ENCODE data around the gene KIAA2012. TPM values are rescaled to one million over a fixed set of nuclear protein-coding genes. Genes with fewer than 3 reads are reported as not detected.

Gene KIAA2012
- polyA plus RNA-seq, 1 donor (not counting 4 experiments of a cell fraction or from before 2014, with no cell fraction given), result not detected

DNA sequence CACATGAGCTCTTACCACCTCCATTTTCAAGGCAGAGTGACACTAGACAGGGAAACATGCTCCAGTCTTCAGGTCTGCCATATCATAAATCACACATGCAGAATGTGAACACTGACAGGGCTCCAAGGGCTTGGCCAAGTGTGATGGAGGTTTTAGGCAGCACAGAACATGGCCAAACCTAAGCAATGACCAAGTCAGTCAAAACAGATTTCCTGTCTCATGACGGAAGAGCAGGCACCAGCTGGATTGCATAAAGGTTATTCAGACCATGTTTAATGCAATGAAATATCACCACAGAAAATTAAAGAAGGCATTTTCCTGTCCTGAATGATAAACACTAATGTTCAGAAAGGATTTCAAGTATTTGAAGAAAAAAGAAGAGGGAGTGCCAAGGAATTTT is 92.9 kb downstream of the KIAA2012 start:
- FAIRE-seq, result no peak
- Histone ChIP-seq H3K27ac (ENCODE audit: control insufficient read depth, insufficient read depth, low read length) (no peak overlapping the region), H4K20me1 (ENCODE audit: control insufficient read depth, extremely low read depth, insufficient read depth, low read length) (no peaks in the 10 kb centered on the region), H3K4me3 (ENCODE audit: control insufficient read depth in 2 of 3, extremely low read depth in 1 of 3, insufficient read depth in 2 of 3, low read depth in 1 of 3, low read length in 3 of 3) (no peak overlapping the region), H3K4me1 (ENCODE audit: control insufficient read depth, extremely low read depth, insufficient read depth, low read length) (no peaks in the 10 kb centered on the region), H3K9me1 (ENCODE audit: control insufficient read depth, extremely low read depth, insufficient read depth, low read length) (no peaks in the 10 kb centered on the region), H3K36me3 (ENCODE audit: control insufficient read depth in 2 of 2, extremely low read depth in 1 of 2, insufficient read depth in 2 of 2, low read length in 2 of 2) (no peaks in the 10 kb centered on the region), H2AFZ (ENCODE audit: control insufficient read depth, low read length) (no peak overlapping the region), H3K9ac (ENCODE audit: control insufficient read depth, extremely low read depth, insufficient read depth, low read length) (no peak overlapping the region), H3K4me2 (ENCODE audit: control insufficient read depth, extremely low read depth, insufficient read depth, low read depth, low read length) (no peak overlapping the region), H3K27me3 (ENCODE audit: control insufficient read depth, extremely low read depth, insufficient read depth, low read length) (no peaks in the 10 kb centered on the region), H3K79me2 (ENCODE audit: control insufficient read depth, insufficient read depth, low read length) (no peaks in the 10 kb centered on the region), H3K9me3 (ENCODE audit: control insufficient read depth, low read depth, low read length) (no peaks in the 10 kb centered on the region)
- no peak for DNase-seq (ENCODE audit: low read depth, low spot score)
- TF ChIP-seq, protein P1, sequence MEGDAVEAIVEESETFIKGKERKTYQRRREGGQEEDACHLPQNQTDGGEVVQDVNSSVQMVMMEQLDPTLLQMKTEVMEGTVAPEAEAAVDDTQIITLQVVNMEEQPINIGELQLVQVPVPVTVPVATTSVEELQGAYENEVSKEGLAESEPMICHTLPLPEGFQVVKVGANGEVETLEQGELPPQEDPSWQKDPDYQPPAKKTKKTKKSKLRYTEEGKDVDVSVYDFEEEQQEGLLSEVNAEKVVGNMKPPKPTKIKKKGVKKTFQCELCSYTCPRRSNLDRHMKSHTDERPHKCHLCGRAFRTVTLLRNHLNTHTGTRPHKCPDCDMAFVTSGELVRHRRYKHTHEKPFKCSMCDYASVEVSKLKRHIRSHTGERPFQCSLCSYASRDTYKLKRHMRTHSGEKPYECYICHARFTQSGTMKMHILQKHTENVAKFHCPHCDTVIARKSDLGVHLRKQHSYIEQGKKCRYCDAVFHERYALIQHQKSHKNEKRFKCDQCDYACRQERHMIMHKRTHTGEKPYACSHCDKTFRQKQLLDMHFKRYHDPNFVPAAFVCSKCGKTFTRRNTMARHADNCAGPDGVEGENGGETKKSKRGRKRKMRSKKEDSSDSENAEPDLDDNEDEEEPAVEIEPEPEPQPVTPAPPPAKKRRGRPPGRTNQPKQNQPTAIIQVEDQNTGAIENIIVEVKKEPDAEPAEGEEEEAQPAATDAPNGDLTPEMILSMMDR (optimal IDR thresholded peaks at IDR 0.05 in 1 of 3, IDR thresholded peaks at IDR 0.05 in 1 of 3, conservative IDR thresholded peaks at IDR 0.05 in 1 of 3; ENCODE audit: extremely low read depth in 1 of 3, insufficient read depth in 2 of 3, low read length in 3 of 3), result no peak
- TF ChIP-seq EZH2 (IDR thresholded peaks at IDR 0.05; ENCODE audit: low read length), result no peak
- dilution Hi-C loops (cut with MboI; ENCODE audit: extremely low pct_ligation_motif_present, low sequenced_read_pairs), result no loop called here

DNA sequence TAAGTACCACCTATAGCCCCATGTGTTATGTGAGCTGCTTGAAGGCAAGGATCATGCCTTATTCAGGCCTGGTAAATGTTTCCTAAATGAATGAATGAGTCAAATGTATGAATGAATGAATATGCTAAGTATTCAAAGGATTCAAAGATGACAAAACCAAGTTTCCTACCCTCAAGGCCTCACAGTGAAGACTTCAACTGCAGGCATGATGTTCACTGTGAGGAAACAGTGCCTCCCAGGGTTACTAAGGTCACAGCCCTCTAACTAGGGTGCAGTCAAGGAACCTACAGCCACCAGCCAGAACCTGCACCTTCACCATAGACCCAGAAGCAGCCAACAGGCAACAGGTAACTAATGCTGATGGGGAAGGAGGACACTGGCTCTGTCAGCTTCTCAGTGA is 96.1 kb downstream of the KIAA2012 start:
- H3K4me2 ChIP-seq (ENCODE audit: control insufficient read depth, extremely low read depth, insufficient read depth, low read depth, low read length), result no peak overlapping the region
- no peak overlapping the region for H3K4me3 ChIP-seq (ENCODE audit: control insufficient read depth in 2 of 3, extremely low read depth in 1 of 3, insufficient read depth in 2 of 3, low read depth in 1 of 3, low read length in 3 of 3)
- H3K27me3 ChIP-seq (ENCODE audit: control insufficient read depth, extremely low read depth, insufficient read depth, low read length), result no peaks in the 10 kb centered on the region
- no peaks in the 10 kb centered on the region for H3K9me3 ChIP-seq (ENCODE audit: control insufficient read depth, low read depth, low read length)
- no peak for FAIRE-seq
- no peaks in the 10 kb centered on the region for H3K9me1 ChIP-seq (ENCODE audit: control insufficient read depth, extremely low read depth, insufficient read depth, low read length)
- TF ChIP-seq EZH2 (IDR thresholded peaks at IDR 0.05; ENCODE audit: low read length), result no peak
- TF ChIP-seq, protein P1 (optimal IDR thresholded peaks at IDR 0.05 in 1 of 3, IDR thresholded peaks at IDR 0.05 in 1 of 3, conservative IDR thresholded peaks at IDR 0.05 in 1 of 3; ENCODE audit: extremely low read depth in 1 of 3, insufficient read depth in 2 of 3, low read length in 3 of 3), result no peak
- H4K20me1 ChIP-seq (ENCODE audit: control insufficient read depth, extremely low read depth, insufficient read depth, low read length), result no peaks in the 10 kb centered on the region
- no peak for DNase-seq (ENCODE audit: low read depth, low spot score)
- H3K27ac ChIP-seq (ENCODE audit: control insufficient read depth, insufficient read depth, low read length), result no peak overlapping the region
- no peaks in the 10 kb centered on the region for H3K36me3 ChIP-seq (ENCODE audit: control insufficient read depth in 2 of 2, extremely low read depth in 1 of 2, insufficient read depth in 2 of 2, low read length in 2 of 2)
- no peaks in the 10 kb centered on the region for H3K79me2 ChIP-seq (ENCODE audit: control insufficient read depth, insufficient read depth, low read length)
- dilution Hi-C loops (cut with MboI; ENCODE audit: extremely low pct_ligation_motif_present, low sequenced_read_pairs), result no loop called here
- H3K4me1 ChIP-seq (ENCODE audit: control insufficient read depth, extremely low read depth, insufficient read depth, low read length), result no peaks in the 10 kb centered on the region
- no peak overlapping the region for H2AFZ ChIP-seq (ENCODE audit: control insufficient read depth, low read length)
- H3K9ac ChIP-seq (ENCODE audit: control insufficient read depth, extremely low read depth, insufficient read depth, low read length), result no peak overlapping the region
